Body of pancreas (tissue), 4 donors: ENCODE data around the gene PPP1R7. TPM values are rescaled to one million over a fixed set of nuclear protein-coding genes. Genes with fewer than 3 reads are reported as not detected.
"Not testable (repeated sequence)": the region's sequence is repeated elsewhere in the genome, so short reads cannot be mapped to it uniquely, and the experiment has no call there.

ENCODE experiments used
- ATAC-seq: fragments of 150-250 bp; one replicate; pipeline ENCODE4 v1.9.1; 2016
- DNase-seq, 4 donors: peaks; one replicate each; pipeline ENCODE4 v3.0.0-alpha.2; 2019
- H3K27ac ChIP-seq, 4 donors: fragments of 200-600 bp; sonication (generic); 1 replicate in 3 of 4; 2 replicates in 1 of 4; pipeline versions ENCODE4 v1.5.1 to v1.6.1; 2016 to 2019; ENCODE audit warnings: mild to moderate bottlenecking in 1 of 4, mixed read lengths in 1 of 4, moderate library complexity in 1 of 4
- H3K27me3 ChIP-seq, 2 donors: fragments of 200-600 bp; sonication (generic); one replicate each; pipeline ENCODE4 v1.6.0; 2016; ENCODE audit warnings: mild to moderate bottlenecking in 1 of 2
- H3K36me3 ChIP-seq, 2 donors: fragments of 200-600 bp; sonication (generic); replicated peaks in 1 of 2; 2 replicates each; pipeline ENCODE4 v1.5.1; 2016; ENCODE audit warnings: low read depth in 2 of 2; ENCODE audit not compliant: insufficient read depth in 1 of 2
- H3K4me1 ChIP-seq: fragments of 200-600 bp; sonication (generic); one replicate; pipeline ENCODE4 v1.6.0; 2016
- H3K4me3 ChIP-seq, 2 donors: fragments of 200-600 bp; sonication (generic); 1 replicate in 1 of 2; 2 replicates in 1 of 2; pipeline ENCODE4 v1.5.1; 2016 to 2019
- H3K9me3 ChIP-seq, 3 donors: fragments of 200-600 bp; sonication (generic); 1 replicate in 2 of 3; 2 replicates in 1 of 3; pipeline ENCODE4 v1.5.1; 2016
- POLR2A ChIP-seq, 3 donors: fragments of 450-650 bp; IDR thresholded peaks; one replicate each; pipeline ENCODE4 v1.6.1; 2016; ENCODE audit warnings: antibody characterized with exemption in 3 of 3, mild to moderate bottlenecking in 2 of 3
- WGBS, 2 donors: methylation state at CpG; one replicate each; pipeline ENCODE4 v1.1.5; 2017; 5-methylcytosine and 5-hydroxymethylcytosine counted together
- intact Hi-C: fragments of 100-400 bp; cut with DNase I; formaldehyde crosslinking; loops from one replicate; pipeline ENCODE4 v1.15.1; 2023
- total RNA-seq, 2 donors: library from RNA; depleted of rRNA; stranded (reverse); fragments of >200 nt; gene quantifications; one replicate each; pipeline ENCODE4 v1.1.0, GENCODE V29; 2016
- TF ChIP-seq, protein P1 (sequence below), 7 experiments: fragments of 450-650 bp in 4 of 7; fragments of 200-600 bp in 3 of 7; sonication (generic) in 3 of 7; IDR thresholded peaks; one replicate each; pipeline ENCODE4 v1.5.1; 2016 to 2019; ENCODE audit warnings: antibody characterized with exemption in 7 of 7

Gene PPP1R7, protein sequence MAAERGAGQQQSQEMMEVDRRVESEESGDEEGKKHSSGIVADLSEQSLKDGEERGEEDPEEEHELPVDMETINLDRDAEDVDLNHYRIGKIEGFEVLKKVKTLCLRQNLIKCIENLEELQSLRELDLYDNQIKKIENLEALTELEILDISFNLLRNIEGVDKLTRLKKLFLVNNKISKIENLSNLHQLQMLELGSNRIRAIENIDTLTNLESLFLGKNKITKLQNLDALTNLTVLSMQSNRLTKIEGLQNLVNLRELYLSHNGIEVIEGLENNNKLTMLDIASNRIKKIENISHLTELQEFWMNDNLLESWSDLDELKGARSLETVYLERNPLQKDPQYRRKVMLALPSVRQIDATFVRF
- total RNA-seq = 10 to 100 TPM; 27.0 to 99.4 TPM

DNA sequence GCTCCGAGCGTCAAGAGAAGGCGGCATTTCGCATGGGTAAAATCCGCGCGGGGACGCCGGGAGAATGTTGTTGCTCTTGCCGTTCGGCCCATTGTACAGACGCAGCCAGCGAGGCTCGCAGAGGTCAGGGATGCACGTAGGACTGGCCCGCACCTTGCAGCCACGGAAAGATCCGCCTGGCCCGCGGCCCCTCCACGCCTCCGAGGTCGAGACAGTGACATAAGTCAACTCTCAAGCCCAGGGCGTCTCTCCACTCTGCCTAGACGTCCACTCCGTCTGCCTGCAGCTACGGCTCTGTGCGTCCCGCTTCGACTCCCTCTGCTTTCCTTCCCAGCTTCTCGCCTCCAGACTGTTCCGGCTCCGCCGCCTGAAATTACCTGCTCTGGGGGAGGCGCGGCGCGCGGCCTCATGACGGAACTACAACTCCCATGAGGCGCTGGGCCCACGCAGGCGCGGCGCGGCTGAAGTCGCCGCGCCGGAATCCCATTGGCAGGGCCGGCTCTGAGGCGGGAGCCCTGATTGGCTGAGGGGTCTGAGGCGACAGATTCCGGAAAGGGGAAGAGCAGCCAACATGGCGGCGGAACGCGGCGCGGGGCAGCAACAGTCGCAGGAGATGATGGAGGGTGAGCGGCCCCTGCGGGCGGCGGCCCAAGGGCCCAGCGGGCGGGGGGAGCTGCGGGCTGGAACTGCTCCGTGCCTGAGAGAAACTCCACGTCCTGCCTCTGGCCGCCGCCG lies at the start of gene PPP1R7:
TSS of gene PPP1R7 (plus strand) at position 543 of the 735 bp plus-strand sequence. CDS start at position 572, 29 bp downstream.
- peak; percentile 55 to 75 (median 73) for TF ChIP-seq POLR2A (IDR thresholded peaks at IDR 0.05)
- TF ChIP-seq, protein P1, sequence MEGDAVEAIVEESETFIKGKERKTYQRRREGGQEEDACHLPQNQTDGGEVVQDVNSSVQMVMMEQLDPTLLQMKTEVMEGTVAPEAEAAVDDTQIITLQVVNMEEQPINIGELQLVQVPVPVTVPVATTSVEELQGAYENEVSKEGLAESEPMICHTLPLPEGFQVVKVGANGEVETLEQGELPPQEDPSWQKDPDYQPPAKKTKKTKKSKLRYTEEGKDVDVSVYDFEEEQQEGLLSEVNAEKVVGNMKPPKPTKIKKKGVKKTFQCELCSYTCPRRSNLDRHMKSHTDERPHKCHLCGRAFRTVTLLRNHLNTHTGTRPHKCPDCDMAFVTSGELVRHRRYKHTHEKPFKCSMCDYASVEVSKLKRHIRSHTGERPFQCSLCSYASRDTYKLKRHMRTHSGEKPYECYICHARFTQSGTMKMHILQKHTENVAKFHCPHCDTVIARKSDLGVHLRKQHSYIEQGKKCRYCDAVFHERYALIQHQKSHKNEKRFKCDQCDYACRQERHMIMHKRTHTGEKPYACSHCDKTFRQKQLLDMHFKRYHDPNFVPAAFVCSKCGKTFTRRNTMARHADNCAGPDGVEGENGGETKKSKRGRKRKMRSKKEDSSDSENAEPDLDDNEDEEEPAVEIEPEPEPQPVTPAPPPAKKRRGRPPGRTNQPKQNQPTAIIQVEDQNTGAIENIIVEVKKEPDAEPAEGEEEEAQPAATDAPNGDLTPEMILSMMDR (IDR thresholded peaks at IDR 0.05) = peak in 3 of 7 experiments; percentile 6 to 27 (median 19)
- Histone ChIP-seq H3K27me3 (no peaks in the 10 kb centered on the region), H3K9me3 (no peaks in the 10 kb centered on the region), H3K27ac (peak within 1 kb of the TSS; percentile 3 to 81 (median 62)), H3K4me1 (peaks cover 21% of the 10 kb centered on the region), H3K36me3 (peaks cover 0 to 2% of the 10 kb centered on the region in 2 donors), H3K4me3 (peak within 1 kb of the TSS; percentile 91 to 100)
- peak; percentile 95 to 96 (median 96) for DNase-seq
- intact Hi-C loops = no loop called here
- peak; percentile 91 for ATAC-seq
- WGBS, 2 donors = 0 to 7% methylated on average over 3 to 72 of the region's 73 CpGs

DNA sequence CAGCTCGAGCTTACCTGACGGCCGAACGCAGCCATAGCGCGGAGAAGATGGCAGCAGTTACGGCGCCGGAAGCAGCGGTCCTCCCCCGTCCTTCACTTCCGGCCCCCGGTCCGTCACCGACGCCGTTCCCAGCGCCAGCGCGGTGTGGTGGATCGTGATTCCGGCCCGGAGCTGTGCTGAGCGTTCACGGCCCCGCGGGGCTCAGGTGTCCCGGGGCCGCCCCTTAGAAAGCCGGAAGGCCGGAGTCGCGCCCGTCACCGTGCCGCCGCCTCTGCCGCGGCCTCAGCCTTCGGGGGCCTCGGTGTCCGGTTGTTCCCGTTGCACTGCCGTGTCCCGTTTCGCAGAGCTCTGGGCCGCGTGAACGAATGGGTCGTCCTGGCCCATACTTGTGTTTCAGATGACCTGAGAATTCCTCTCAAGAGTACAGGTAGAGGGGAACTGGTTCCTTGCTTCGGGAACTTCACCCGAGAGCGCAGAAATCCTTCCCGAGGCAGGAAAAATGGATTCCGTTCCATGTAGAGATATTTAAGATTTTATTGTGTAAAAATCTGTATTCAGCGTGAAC lies 47.9 kb upstream of the PPP1R7 start, which contains the start of gene MTERF4:
TSS of gene MTERF4 (minus strand) at position 49 of the 565 bp plus-strand sequence. CDS start at position 35, 14 bp downstream.
- Histone ChIP-seq H3K36me3 (no peaks in the 10 kb centered on the region), H3K27ac (peak within 1 kb of the TSS; percentile 43 to 89 (median 81)), H3K4me3 (peak within 1 kb of the TSS; percentile 32 to 91), H3K4me1 (peaks cover 30% of the 10 kb centered on the region), H3K9me3 (no peaks in the 10 kb centered on the region), H3K27me3 (no peaks in the 10 kb centered on the region)
- intact Hi-C loops = no loop called here
- peak; percentile 57 to 89 (median 87) for TF ChIP-seq POLR2A (IDR thresholded peaks at IDR 0.05)
- TF ChIP-seq, protein P1 (IDR thresholded peaks at IDR 0.05) = peak in 1 of 7 experiments; percentile 12
- WGBS, 2 donors = 0% methylated on average over 7 to 55 of the region's 56 CpGs
- DNase-seq = peak; percentile 90 to 93 (median 92)
- peak; percentile 98 for ATAC-seq

DNA sequence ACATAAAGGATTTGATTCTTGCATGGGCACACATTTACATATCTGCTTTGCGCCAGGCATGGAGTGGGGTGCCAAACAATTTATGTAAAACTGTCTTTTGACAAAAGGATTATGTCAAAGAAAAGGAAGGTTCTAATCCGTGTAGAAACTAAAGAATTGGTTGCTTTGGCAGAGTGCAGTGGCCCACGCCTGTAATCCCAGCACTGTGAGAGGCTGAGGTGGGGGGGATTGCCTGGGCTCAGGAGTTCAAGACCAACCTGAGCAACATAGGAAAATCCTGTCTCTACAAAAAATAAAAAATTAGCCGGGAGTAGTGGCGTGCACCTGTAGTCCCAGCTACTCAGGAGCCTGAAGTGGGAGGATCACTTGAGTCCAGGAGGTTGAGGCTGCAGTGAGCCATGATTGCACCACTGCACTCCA lies 47.1 kb upstream of the PPP1R7 start:
- Histone ChIP-seq H3K4me1 (peaks cover 30% of the 10 kb centered on the region), H3K27me3 (no peaks in the 10 kb centered on the region), H3K4me3 (peak overlapping the region in 1 of 2 donors; percentile 32), H3K27ac (peak overlapping the region; percentile 43 to 89 (median 81)), H3K36me3 (no peaks in the 10 kb centered on the region), H3K9me3 (no peaks in the 10 kb centered on the region)
- intact Hi-C loops = no loop called here
- WGBS, 2 donors = 23 to 31% methylated on average over 5 of the region's 5 CpGs
- TF ChIP-seq, protein P1 (IDR thresholded peaks at IDR 0.05) = no peak
- no peak for TF ChIP-seq POLR2A (IDR thresholded peaks at IDR 0.05)
- no peak for DNase-seq
- no peak for ATAC-seq

DNA sequence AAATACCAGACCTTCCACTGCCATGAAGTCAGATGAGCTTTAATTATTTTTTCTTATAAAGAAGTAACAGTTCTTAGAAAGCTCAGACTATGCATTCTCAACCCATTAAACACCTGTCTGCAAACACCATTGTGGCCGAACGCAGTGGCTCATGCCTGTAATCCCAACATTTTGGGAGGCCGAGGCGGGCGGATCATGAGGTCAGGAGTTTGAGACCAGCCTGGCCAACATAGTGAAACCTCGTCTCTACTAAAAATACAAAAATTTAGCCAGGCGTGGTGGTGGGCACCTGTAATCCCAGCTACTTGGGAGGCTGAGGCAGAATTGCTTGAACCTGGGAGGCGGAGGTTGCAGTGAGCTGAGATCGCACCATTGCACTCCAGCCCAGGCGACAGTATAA lies 45.7 kb upstream of the PPP1R7 start:
- intact Hi-C loops, H3K27ac ChIP-seq, H3K27me3 ChIP-seq, H3K4me3 ChIP-seq, ATAC-seq, DNase-seq, H3K36me3 ChIP-seq, H3K9me3 ChIP-seq: not testable (repeated sequence)
- WGBS, 2 donors = 96 to 97% methylated on average over 10 of the region's 10 CpGs
- H3K4me1 ChIP-seq = peaks cover 30% of the 10 kb centered on the region

DNA sequence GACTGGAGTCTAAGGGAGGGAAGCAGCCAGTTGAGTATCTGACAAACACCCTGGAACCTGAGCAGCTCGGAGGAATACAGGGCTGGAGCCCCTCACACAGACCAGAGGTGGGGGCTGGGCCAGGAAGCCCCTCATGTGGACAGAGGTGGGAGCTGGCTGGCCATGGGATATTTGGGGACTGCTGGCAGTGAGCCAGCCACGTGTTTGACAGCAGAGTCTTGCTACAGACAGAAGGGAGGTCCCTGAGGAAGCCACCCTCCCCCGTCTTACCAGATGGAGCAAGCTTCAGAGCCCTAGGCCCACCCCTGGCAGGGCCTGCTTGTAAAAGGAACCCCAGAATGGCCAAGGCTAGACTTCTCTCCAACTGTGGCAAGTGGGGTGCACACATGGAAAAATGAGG lies 44.6 kb upstream of the PPP1R7 start:
- H3K4me1 ChIP-seq = peaks cover 19% of the 10 kb centered on the region
- ATAC-seq (no peak), DNase-seq (no peak)
- WGBS, 2 donors = 63 to 67% methylated on average over 3 of the region's 3 CpGs
- no peak for TF ChIP-seq POLR2A (IDR thresholded peaks at IDR 0.05)
- TF ChIP-seq, protein P1 (IDR thresholded peaks at IDR 0.05) = no peak
- intact Hi-C loops = no loop called here
- H3K4me3 ChIP-seq = no peak overlapping the region
- no peaks in the 10 kb centered on the region for H3K36me3 ChIP-seq
- no peaks in the 10 kb centered on the region for H3K27me3 ChIP-seq
- no peaks in the 10 kb centered on the region for H3K9me3 ChIP-seq
- no peak overlapping the region for H3K27ac ChIP-seq
